ENCODE measurements around the gene NUP210L. TPM values are rescaled to one million over a fixed set of nuclear protein-coding genes. Genes with fewer than 3 reads are reported as not detected.
"Not testable (repeated sequence)": the region's sequence is repeated elsewhere in the genome, so short reads cannot be mapped to it uniquely, and the experiment has no call there.

The NUP210L gene
- total RNA-seq, 2 experiments from 2014 or later = 0.03 to 0.06 TPM

DNA sequence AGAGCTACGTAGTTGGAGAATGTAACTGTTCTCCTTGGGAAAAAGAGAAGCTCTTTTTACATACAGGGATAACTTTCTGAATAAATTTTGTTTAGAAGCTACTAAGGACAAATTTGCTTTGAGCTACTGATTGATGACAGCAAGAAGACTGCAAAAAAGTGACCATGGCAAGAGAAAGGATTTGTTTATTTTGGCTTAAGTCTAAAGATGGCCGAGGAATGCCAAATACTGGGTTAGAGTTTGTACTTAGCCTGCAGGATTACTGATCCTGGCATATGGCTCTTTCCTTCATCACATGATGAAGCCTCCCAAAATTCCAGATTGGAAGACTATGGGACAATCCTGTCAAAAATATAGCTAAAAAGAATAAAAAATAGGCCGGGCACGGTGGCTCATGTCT is 135.6 kb downstream of the NUP210L start:
- CTCF ChIA-PET (ENCODE audit: unreplicated experiment) = no interaction called here
- no peak for DNase-seq (ENCODE audit: low spot score)

DNA sequence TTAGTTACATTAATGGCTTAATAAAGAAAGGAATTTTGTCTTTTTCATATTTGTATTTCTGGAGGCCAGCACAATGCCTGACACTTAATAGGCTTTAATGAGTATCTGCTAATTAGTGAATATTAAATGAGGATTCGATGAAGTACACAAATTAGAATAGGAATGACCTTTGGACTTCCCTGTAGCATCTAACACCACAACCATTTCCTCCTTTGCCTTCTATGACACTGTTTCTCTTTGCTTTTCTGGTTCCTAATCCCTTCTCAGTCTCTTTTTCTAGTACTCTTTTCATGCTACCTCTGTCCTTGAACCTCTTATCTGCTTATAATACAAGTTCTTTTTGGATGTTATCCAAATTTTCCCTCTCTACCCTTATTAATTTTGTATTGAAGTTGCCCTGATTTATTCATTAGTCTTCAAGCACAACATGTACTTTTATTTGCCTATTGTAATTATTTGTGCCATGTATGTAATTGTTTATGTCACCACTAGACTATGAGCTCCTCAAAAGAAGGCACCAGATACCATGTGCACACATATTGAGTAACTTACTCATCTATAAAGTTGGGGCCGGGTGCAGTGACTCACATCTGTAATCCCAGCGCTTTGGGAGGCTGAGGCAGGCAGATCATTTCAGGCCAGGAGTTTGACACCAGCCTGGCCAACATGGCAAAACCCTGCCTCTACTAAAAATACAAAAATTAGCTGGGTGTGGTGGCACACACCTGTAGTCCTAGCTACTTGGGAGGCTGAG is 140.5 kb downstream of the NUP210L start:
- intact Hi-C loops (cut with micrococcal nuclease; ENCODE audit: unreplicated experiment) = no loop called here
- Histone ChIP-seq H2AFZ (ENCODE audit: low read length) (no peak overlapping the region), H3K27ac (ENCODE audit: low read depth, low read length, poor library complexity, severe bottlenecking) (no peak overlapping the region), H3K9me3 (ENCODE audit: low read length) (no peaks in the 10 kb centered on the region), H3K79me2 (ENCODE audit: insufficient read depth, low read depth, low read length) (no peaks in the 10 kb centered on the region), H3K9me2 (ENCODE audit: insufficient read depth, low read length) (no peaks in the 10 kb centered on the region), H3K4me2 (ENCODE audit: low read length) (no peak overlapping the region), H4K20me1 (ENCODE audit: insufficient read depth, low read length) (no peaks in the 10 kb centered on the region), H3K4me1 (ENCODE audit: insufficient read depth, low read length, poor library complexity, severe bottlenecking) (no peaks in the 10 kb centered on the region), H3K36me3 (ENCODE audit: insufficient read depth, low read length) (no peaks in the 10 kb centered on the region), H3K4me3 (ENCODE audit: low read depth, low read length, poor library complexity, severe bottlenecking) (no peak overlapping the region)
- TF ChIP-seq CTCF (conservative IDR thresholded peaks at IDR 0.05; ENCODE audit: low read length) = no peak
- TF ChIP-seq EZH2phosphoT487 (IDR thresholded peaks at IDR 0.05; ENCODE audit: borderline replicate concordance, low read depth, low read length) = no peak
- ChIA-PET CTCF (ENCODE audit: unreplicated experiment) (no interaction called here), POLR2A (no interaction called here)
- BruUV-seq (replicated peaks) = no TSS peak
- DNase-seq (ENCODE audit: low spot score) = no peak

More for the DNA sequence above, 135.6 kb downstream of the NUP210L start:
- Histone ChIP-seq H3K4me3 (ENCODE audit: low read depth, low read length, poor library complexity, severe bottlenecking) (no peak overlapping the region), H3K79me2 (ENCODE audit: insufficient read depth, low read depth, low read length) (no peaks in the 10 kb centered on the region), H3K27ac (ENCODE audit: low read depth, low read length, poor library complexity, severe bottlenecking) (no peak overlapping the region), H3K9me2 (ENCODE audit: insufficient read depth, low read length) (no peaks in the 10 kb centered on the region), H3K9me3 (ENCODE audit: low read length) (no peaks in the 10 kb centered on the region), H4K20me1 (ENCODE audit: insufficient read depth, low read length) (no peaks in the 10 kb centered on the region), H3K4me1 (ENCODE audit: insufficient read depth, low read length, poor library complexity, severe bottlenecking) (no peaks in the 10 kb centered on the region), H3K4me2 (ENCODE audit: low read length) (no peak overlapping the region), H2AFZ (ENCODE audit: low read length) (no peak overlapping the region), H3K36me3 (ENCODE audit: insufficient read depth, low read length) (no peaks in the 10 kb centered on the region)
- POLR2A ChIA-PET = interaction anchor here (0.6 to 1.2 kb wide), 4 partner anchors 10 to 339 kb away, joined by 3 to 7 read pairs (median 4); no protein-coding TSS in a partner anchor
- TF ChIP-seq EZH2phosphoT487 (IDR thresholded peaks at IDR 0.05; ENCODE audit: borderline replicate concordance, low read depth, low read length) = no peak
- no peak for TF ChIP-seq CTCF (conservative IDR thresholded peaks at IDR 0.05; ENCODE audit: low read length)
- no TSS peak for BruUV-seq (replicated peaks)
- intact Hi-C loops (cut with micrococcal nuclease; ENCODE audit: unreplicated experiment) = no loop called here

GRCh38 chr1:154012543-154012942 is 142.3 kb downstream of the NUP210L start:
- CTCF ChIA-PET (ENCODE audit: unreplicated experiment); POLR2A ChIA-PET; H3K9me2 ChIP-seq (ENCODE audit: insufficient read depth, low read length); H3K27ac ChIP-seq (ENCODE audit: low read depth, low read length, poor library complexity, severe bottlenecking); H3K36me3 ChIP-seq (ENCODE audit: insufficient read depth, low read length); BruUV-seq (replicated peaks); H4K20me1 ChIP-seq (ENCODE audit: insufficient read depth, low read length); H3K4me2 ChIP-seq (ENCODE audit: low read length); H3K9me3 ChIP-seq (ENCODE audit: low read length); H3K4me1 ChIP-seq (ENCODE audit: insufficient read depth, low read length, poor library complexity, severe bottlenecking); H3K79me2 ChIP-seq (ENCODE audit: insufficient read depth, low read depth, low read length); DNase-seq (ENCODE audit: low spot score); intact Hi-C loops (cut with micrococcal nuclease; ENCODE audit: unreplicated experiment); H2AFZ ChIP-seq (ENCODE audit: low read length); H3K4me3 ChIP-seq (ENCODE audit: low read depth, low read length, poor library complexity, severe bottlenecking): not testable (repeated sequence)
